Peyer's patch (tissue), 4 donors: ENCODE results near the gene SH3RF3. TPM values are rescaled to one million over a fixed set of nuclear protein-coding genes. Genes with fewer than 3 reads are reported as not detected.
A peak's percentile ranks its signal among the peaks of the same experiment; 100 is the strongest.

Experiments
- DNase-seq, 3 donors: peaks; one replicate each; pipeline ENCODE4 v3.0.0-alpha.2; 2017 to 2019
- H3K27ac ChIP-seq, 4 donors: fragments of 200-600 bp; sonication (generic); one replicate each; pipeline ENCODE4 v1.5.1; 2016 to 2019
- H3K27me3 ChIP-seq, 2 donors: fragments of 200-600 bp; sonication (generic); one replicate each; pipeline ENCODE4 v1.5.1; 2019
- H3K36me3 ChIP-seq, 3 donors: fragments of 200-600 bp; sonication (generic); one replicate each; pipeline ENCODE4 v1.5.1; 2016 to 2019
- H3K4me1 ChIP-seq, 4 donors: fragments of 200-600 bp; sonication (generic); one replicate each; pipeline ENCODE4 v1.5.1; 2016 to 2019
- H3K4me3 ChIP-seq, 4 donors: fragments of 200-600 bp; sonication (generic); 1 replicate in 3 of 4; 2 replicates in 1 of 4; pipeline ENCODE4 v1.5.1; 2016 to 2019; ENCODE audit warnings: mild to moderate bottlenecking in 1 of 4
- H3K9me3 ChIP-seq, 4 donors: fragments of 200-600 bp; sonication (generic); one replicate each; pipeline ENCODE4 v1.5.1; 2016 to 2019; ENCODE audit warnings: mild to moderate bottlenecking in 1 of 4
- POLR2A ChIP-seq, 2 donors: fragments of 450-650 bp; IDR thresholded peaks; one replicate each; pipeline ENCODE4 v1.5.1; 2017; ENCODE audit warnings: antibody characterized with exemption in 2 of 2, mild to moderate bottlenecking in 2 of 2, moderate library complexity in 2 of 2
- total RNA-seq, 4 donors: library from RNA; depleted of rRNA; stranded (reverse); fragments of >200 nt; gene quantifications; one replicate each; pipeline ENCODE4 v1.1.0, GENCODE V29; 2016
- TF ChIP-seq, protein P1 (sequence below), 6 experiments: fragments of 450-650 bp in 4 of 6; fragments of 200-600 bp in 2 of 6; sonication (generic) in 1 of 6; IDR thresholded peaks; one replicate each; pipeline ENCODE4 v1.5.1; 2017 to 2019; ENCODE audit warnings: antibody characterized with exemption in 6 of 6, mild to moderate bottlenecking in 3 of 6, moderate library complexity in 1 of 6

The SH3RF3 gene
- total RNA-seq, 4 donors from 2014 or later: 1.1 to 5.0 (median 3.3) TPM

DNA sequence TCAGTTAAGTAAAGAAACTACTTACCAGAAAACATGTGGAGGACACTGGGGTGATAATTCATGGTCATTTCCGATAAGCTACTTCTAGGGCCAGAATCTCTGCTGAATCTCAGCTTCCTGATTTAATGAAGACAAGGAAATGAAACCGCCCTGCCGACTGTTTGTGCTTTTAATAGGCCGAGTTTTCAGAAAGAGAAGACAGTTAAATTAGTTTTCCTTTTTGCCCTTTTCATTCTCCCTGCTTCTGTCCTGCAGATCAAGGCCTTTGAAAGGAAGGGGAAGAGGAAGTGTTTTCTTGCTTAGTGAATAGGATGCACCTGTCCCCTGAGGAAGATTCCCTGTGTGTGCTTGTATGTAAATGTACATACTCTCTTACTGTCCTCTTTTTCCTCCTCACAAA lies 126.6 kb downstream of the SH3RF3 start:
- Histone ChIP-seq H3K4me1 (peaks cover 0 to 5% (median 0%) of the 10 kb centered on the region in 4 donors), H3K27me3 (no peaks in the 10 kb centered on the region), H3K9me3 (no peaks in the 10 kb centered on the region), H3K36me3 (no peaks in the 10 kb centered on the region), H3K27ac (peak overlapping the region in 1 of 4 donors; percentile 38), H3K4me3 (no peak overlapping the region)
- no peak for TF ChIP-seq POLR2A (IDR thresholded peaks at IDR 0.05)
- TF ChIP-seq, protein P1, sequence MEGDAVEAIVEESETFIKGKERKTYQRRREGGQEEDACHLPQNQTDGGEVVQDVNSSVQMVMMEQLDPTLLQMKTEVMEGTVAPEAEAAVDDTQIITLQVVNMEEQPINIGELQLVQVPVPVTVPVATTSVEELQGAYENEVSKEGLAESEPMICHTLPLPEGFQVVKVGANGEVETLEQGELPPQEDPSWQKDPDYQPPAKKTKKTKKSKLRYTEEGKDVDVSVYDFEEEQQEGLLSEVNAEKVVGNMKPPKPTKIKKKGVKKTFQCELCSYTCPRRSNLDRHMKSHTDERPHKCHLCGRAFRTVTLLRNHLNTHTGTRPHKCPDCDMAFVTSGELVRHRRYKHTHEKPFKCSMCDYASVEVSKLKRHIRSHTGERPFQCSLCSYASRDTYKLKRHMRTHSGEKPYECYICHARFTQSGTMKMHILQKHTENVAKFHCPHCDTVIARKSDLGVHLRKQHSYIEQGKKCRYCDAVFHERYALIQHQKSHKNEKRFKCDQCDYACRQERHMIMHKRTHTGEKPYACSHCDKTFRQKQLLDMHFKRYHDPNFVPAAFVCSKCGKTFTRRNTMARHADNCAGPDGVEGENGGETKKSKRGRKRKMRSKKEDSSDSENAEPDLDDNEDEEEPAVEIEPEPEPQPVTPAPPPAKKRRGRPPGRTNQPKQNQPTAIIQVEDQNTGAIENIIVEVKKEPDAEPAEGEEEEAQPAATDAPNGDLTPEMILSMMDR (IDR thresholded peaks at IDR 0.05): no peak
- no peak for DNase-seq

DNA sequence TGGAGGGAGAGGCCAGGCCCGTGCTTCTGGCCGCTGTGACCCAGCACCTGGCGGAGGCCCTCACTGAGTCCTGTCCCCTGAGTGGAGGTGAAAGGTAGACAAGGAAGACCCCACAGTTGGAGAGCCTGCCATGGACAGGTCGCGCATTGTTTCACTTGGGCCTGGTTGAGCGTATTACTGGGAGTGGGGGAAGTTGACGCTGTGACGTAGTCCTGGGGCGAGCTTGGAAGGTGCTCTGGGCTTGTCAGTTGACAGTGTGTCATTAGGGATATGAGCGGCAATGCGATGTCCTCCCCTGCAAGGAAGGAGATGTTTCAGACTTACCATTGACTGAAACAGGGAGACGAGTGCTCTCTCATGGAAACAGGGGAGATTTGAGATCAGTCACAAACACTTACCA lies 127.1 kb downstream of the SH3RF3 start:
- Histone ChIP-seq H3K9me3 (no peaks in the 10 kb centered on the region), H3K36me3 (no peaks in the 10 kb centered on the region), H3K4me3 (no peak overlapping the region), H3K27me3 (no peaks in the 10 kb centered on the region), H3K27ac (peak overlapping the region in 1 of 4 donors; percentile 38), H3K4me1 (peaks cover 0 to 5% (median 0%) of the 10 kb centered on the region in 4 donors)
- no peak for TF ChIP-seq POLR2A (IDR thresholded peaks at IDR 0.05)
- TF ChIP-seq, protein P1 (IDR thresholded peaks at IDR 0.05): no peak
- no peak for DNase-seq

DNA sequence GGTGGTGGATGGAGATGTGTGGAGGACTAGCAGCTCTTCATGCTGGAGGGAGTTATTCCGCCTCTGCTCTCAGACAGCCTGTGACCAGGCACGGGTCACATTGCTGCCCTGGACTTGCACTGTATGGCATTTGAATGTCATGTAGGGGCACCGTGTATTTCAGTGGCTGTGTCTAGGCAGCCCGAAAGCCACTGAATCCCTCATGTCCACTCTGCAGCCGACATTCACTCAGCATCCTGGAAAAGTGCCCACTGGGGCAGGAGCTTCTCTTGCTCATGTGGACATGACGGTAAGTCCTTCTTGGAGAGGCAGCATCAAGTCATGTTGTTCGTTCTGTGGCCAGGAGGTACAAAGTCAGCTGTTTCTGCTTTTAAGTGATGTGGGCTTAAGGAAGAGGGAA lies 127.9 kb downstream of the SH3RF3 start:
- Histone ChIP-seq H3K4me3 (no peak overlapping the region), H3K27me3 (no peaks in the 10 kb centered on the region), H3K9me3 (no peaks in the 10 kb centered on the region), H3K4me1 (peaks cover 0 to 5% (median 0%) of the 10 kb centered on the region in 4 donors), H3K36me3 (no peaks in the 10 kb centered on the region), H3K27ac (peak overlapping the region in 1 of 4 donors; percentile 49)
- DNase-seq: no peak
- TF ChIP-seq, protein P1 (IDR thresholded peaks at IDR 0.05): no peak
- no peak for TF ChIP-seq POLR2A (IDR thresholded peaks at IDR 0.05)

DNA sequence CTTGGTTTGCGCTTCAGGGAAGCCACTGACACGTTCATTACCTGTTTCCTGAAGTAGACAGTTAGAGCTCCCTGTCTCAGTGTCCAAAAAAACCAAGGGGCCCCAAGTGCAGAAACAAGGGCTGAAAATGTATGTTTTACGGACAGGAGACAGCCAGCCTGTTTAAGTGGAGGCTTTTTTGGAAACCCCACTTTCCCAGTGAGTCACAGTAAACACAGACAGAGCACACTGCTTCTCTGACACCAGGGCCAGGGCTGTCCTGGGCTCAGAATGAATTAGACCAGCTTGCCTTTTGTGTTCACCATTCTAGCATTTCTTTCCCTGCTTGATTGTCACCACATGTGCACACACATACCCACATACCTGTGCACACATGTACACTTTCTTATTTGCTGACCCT lies 128.6 kb downstream of the SH3RF3 start:
- DNase-seq: no peak
- no peaks in the 10 kb centered on the region for H3K9me3 ChIP-seq
- no peaks in the 10 kb centered on the region for H3K36me3 ChIP-seq
- H3K4me3 ChIP-seq: no peak overlapping the region
- H3K27me3 ChIP-seq: no peaks in the 10 kb centered on the region
- peak overlapping the region in 1 of 4 donors; percentile 49 for H3K27ac ChIP-seq
- no peak for TF ChIP-seq POLR2A (IDR thresholded peaks at IDR 0.05)
- TF ChIP-seq, protein P1 (IDR thresholded peaks at IDR 0.05): no peak
- peaks cover 0 to 5% (median 0%) of the 10 kb centered on the region in 4 donors for H3K4me1 ChIP-seq

DNA sequence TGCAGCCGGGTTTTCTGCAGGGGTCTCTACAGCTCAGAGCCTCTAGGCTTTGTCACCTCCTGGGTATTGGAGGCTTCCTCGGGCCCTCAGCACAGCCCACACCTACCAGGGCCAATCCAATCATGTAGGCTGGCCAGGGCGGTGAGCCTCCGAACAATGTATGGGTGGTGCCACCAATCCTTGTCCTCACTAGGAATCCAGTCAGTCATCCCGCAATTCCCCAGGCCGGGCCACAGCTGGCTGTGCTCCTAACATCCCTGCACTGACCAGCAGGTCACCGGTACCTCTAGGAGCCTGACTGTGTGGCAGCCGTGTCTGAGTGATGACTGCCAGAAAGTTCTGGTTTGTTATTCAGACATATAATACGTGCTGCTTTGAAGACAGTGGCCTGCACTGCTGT lies 129.4 kb downstream of the SH3RF3 start:
- H3K4me1 ChIP-seq: peaks cover 0 to 5% (median 0%) of the 10 kb centered on the region in 4 donors
- H3K36me3 ChIP-seq: no peaks in the 10 kb centered on the region
- H3K4me3 ChIP-seq: no peak overlapping the region
- no peaks in the 10 kb centered on the region for H3K9me3 ChIP-seq
- no peak for DNase-seq
- H3K27ac ChIP-seq: peak overlapping the region in 1 of 4 donors; percentile 49
- H3K27me3 ChIP-seq: no peaks in the 10 kb centered on the region
- TF ChIP-seq, protein P1 (IDR thresholded peaks at IDR 0.05): no peak
- no peak for TF ChIP-seq POLR2A (IDR thresholded peaks at IDR 0.05)
